D721Med (cell line): ENCODE data around the gene DDX10.

Experiments used
- DNase-seq: peaks from one replicate; pipeline ENCODE4 v3.0.0; 2011; ENCODE audit warnings: low spot score; ENCODE audit not compliant: insufficient read length
- FAIRE-seq: peaks from 2 replicates; lab custom pipeline; 2011; peaks lifted over from hg19 to GRCh38; lab: Jason Lieb, UNC
- CTCF ChIP-seq: IDR thresholded peaks from 2 replicates; pipeline ENCODE4 v1.5.1; 2012; ENCODE audit warnings: mild to moderate bottlenecking, control low read depth; ENCODE audit not compliant: insufficient read depth; ENCODE audit errors: missing control alignments

DDX10 gene

DNA sequence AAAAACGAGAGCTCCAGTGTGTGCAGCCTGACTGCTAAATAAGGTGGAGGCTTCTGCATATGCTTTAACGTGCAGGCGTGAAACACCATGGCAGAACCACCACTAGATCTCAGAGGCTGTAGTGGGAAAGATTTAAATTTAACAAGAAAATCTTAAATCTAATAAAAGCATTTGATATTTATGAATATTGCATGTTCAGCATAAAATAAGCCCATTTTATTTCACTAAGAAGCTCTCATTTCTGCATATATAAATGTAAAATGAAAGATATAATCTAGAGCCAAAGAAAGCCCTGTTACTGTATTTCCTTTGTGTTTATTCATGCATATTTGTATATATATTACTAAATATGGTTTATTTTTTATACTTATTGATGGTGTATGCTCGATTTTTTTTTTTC is 188.3 kb downstream of the DDX10 start:
- DNase-seq (no peak), FAIRE-seq (no peak)
- no peak for TF ChIP-seq CTCF

DNA sequence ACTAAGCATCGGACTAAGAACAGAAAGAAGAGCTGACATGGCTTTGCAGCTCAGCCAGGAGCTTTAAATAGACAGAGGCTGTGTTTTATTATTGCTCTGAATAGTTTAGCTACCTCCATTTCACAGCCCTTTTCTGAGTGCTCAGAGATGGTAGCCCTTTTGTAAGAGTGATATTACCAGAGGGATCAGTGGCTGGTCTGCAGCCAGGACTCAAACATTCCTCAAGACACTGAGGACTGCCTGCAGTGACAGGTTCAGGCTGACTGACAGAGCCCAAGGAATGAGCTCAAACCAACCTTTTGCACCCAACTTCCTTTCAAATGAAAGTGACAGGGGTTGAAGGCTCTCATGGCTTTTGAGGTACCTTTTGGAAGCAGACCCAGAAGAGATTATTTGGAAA is 189.0 kb downstream of the DDX10 start:
- TF ChIP-seq CTCF, result no peak
- FAIRE-seq (no peak), DNase-seq (no peak)

- DNase-seq (no peak), FAIRE-seq (peak; percentile 87)
- TF ChIP-seq CTCF, result no peak
Observed at GRCh38 chr11:108854346-108854745, 189.5 kb downstream of the DDX10 start.

DNA sequence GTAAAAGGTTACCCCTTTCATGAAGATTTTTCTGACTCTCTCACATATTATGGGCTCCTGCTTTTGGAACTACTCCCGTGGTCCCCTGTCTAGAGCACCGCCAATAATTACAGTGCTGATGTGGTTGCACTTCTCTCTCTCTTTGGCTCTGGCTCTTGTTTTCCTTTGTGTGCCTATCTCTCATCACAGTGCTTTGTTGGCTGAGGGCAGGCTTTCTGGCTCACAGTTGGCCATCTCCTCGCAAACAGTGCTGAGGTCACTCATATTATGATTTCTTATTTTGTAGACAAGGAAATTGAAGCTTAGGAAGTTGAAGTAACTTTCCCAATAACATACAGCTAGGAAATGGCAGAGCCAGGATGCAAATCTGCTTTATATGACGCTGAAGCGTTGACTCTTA is 192.5 kb downstream of the DDX10 start:
- FAIRE-seq (no peak), DNase-seq (no peak)
- TF ChIP-seq CTCF, result no peak

DNA sequence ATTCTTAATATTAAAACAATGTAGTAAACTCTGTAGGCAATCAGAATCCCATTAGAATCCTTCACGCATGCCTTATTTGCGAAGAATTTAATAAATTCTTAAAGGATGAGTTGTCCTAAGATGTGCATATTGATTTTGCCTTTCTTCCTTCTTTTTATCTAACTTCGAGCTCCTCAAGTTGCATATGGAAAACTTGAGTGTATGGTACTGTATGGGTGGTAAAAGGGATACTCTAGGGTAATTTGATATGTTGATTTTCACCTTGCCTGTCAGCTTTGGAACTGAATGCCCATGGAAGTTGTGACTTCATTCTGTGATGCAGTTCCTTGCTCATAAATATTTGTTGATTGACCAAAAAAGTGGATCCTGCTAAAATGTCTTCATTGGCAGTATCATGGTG is 193.8 kb downstream of the DDX10 start:
- FAIRE-seq (no peak), DNase-seq (no peak)
- no peak for TF ChIP-seq CTCF

- DNase-seq (no peak), FAIRE-seq (no peak)
Observed at GRCh38 chr11:108859510-108859909, 194.6 kb downstream of the DDX10 start.

GRCh38 chr11:108863528-108863927 is 198.7 kb downstream of the DDX10 start:
- no peak for TF ChIP-seq CTCF
- no peak for FAIRE-seq
- DNase-seq, result no peak

More at GRCh38 chr11:108859510-108859909, 194.6 kb downstream of the DDX10 start:
- no peak for TF ChIP-seq CTCF
